Medulla oblongata (tissue), 1 donor: Measurements from ENCODE around the gene MYL6.
"Not testable (repeated sequence)": the region's sequence is repeated elsewhere in the genome, so short reads cannot be mapped to it uniquely, and the experiment has no call there.

Experiments used
- DNase-seq: peaks from one replicate; pipeline ENCODE4 v3.0.0-alpha.2; 2015; ENCODE audit errors: extremely low spot score

Gene MYL6

GRCh38 chr12:56156464-56157200, 1.5 kb upstream of the MYL6 start:
- not testable (repeated sequence) for DNase-seq

- peak; percentile 66 for DNase-seq
These were observed 744 bp upstream of the MYL6 start for GRCh38 chr12:56157201-56158028.

- peak; percentile 62 for DNase-seq
These were observed 835 bp downstream of the MYL6 start for GRCh38 chr12:56158926-56159461.

DNA sequence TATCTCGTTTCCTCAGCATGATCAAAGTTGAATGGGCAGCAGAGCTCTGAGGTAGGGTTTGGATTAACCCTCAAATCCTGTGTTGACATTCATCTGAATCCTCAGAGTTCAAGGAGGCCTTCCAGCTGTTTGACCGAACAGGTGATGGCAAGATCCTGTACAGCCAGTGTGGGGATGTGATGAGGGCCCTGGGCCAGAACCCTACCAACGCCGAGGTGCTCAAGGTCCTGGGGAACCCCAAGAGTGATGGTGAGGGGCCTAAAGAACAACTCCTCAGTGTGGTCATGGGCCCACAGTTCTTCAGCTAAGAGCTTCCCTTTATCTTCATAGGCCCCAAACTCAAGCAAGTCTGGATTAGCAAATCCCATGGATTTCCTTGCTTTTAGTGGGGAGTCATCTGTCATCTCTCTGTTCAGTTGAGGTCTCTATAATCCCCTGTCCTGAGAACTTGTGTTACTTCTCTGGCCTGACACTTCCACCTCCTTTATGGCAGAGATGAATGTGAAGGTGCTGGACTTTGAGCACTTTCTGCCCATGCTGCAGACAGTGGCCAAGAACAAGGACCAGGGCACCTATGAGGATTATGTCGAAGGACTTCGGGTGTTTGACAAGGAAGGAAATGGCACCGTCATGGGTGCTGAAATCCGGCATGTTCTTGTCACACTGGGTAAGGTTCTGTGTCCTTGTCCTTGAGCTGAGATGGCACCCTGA, 1.5 kb downstream of the MYL6 start:
- no peak for DNase-seq

- no peak for DNase-seq
These were observed 2.1 kb downstream of the MYL6 start for GRCh38 chr12:56160193-56160763.

DNA sequence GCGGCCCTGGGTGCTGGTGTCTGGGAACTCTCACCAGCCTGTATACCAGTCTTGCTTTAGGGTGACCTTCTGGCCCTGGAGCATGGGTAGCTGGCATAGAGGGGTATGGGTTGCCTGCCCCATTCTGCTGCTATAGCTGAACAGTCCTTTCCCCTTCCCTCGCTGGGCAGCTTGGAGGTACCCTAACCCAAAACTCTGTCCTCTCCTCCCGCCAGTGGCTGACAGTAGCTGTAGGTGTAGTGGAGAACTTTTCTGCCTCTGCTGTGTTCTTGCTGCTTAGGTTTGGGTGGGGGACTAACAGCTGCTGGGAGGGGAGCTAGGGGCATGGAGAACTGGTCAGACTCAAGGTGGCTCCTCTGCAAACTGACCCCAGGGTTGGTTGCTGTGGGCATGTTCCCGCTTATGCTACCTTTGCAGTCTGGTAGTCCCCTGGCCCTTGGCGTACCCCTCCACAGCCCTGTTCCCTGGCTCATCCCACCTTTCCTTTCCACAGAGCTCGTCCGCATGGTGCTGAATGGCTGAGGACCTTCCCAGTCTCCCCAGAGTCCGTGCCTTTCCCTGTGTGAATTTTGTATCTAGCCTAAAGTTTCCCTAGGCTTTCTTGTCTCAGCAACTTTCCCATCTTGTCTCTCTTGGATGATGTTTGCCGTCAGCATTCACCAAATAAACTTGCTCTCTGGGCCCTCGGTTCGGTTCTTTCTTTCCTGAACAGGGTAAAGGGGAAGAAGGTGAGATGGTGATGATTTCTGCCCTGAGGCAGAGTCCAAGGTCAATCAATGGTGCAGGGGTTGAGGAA, 2.9 kb downstream of the MYL6 start:
- DNase-seq: no peak

- DNase-seq: no peak
These were observed 3.7 kb downstream of the MYL6 start for GRCh38 chr12:56161690-56162351.

DNA sequence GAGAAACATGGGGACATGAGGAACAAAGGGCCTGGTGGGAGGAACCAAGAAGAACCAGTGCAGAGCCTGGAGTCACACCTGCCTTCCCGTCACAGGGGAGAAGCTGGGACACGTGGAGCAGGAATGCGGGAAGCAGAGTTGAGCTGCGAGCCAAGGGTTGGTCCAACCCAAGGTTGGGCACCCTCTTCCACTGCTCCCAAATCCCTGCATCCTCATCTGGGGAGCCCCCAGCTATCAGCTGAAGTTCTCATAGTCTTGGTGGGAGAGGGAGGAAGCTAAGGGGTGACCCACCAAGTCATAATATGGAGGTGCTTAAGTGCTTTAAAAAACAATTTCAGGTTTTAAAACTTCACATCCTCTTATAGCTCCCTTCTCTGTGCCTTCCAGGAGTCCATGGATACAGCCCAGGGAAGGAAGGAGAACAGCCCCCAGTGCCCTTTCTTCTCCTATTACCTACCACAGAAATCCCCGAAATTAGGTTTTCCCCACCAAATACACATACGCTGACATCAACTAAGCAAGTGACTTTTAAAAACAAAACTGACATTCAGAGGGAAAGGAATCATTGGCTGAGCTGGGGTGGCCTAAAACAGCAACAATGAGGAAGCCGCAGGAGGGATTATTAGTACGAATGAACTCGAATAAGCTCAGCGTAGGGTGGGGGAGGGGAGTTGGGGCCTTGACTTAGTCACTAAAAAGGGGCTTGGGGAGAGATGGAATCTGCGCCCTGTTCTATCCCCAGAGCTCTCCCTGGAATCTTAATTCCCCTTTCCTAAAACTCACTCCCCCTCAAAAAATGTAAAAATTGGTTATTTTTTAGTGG, 4.5 kb downstream of the MYL6 start:
- no peak for DNase-seq

- DNase-seq: no peak
These were observed 5.6 kb downstream of the MYL6 start for GRCh38 chr12:56163533-56164344.

DNA sequence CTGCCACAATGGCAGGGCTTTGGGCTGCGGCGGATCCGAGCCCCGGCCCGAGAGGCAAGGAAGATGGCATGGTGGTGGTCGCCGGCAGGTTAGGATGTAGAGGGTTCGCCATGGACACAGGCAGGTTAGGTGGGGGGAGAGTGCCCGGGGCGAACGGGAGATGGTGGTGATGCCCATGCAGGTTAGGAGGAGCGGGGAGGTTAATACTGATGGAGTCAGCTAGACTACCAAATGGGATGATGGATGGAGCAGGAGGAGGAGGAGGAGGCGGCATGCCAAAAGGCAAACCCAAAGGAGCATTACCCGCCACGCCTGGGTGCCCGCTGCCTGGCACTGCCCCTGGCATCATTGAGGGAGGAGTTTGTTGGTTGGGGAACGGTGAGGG, 6.2 kb downstream of the MYL6 start:
- DNase-seq: no peak

GRCh38 chr12:56165369-56165768, 7.2 kb downstream of the MYL6 start:
- DNase-seq: no peak

GRCh38 chr12:56169229-56169759, 11.1 kb downstream of the MYL6 start:
- no peak for DNase-seq

DNA sequence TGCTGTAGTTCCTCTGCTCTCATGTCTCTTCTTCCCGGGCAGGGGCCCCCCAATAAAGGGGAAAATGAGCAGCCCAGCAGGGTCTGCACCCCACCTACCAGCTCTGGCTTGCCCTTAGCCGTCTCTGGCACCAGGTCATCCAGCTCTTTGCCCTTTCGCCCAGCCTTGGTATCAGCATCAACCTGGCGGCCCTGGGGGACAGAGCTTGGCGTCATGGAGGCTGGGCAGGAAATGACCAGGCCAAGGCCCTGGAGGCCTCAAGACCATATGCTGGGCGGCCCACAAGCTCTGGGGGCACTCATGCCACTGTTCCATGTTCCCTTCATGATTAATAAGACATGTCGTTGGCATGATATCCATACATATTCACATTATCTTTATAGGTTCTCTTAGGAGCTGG, 14.7 kb downstream of the MYL6 start:
- no peak for DNase-seq

DNA sequence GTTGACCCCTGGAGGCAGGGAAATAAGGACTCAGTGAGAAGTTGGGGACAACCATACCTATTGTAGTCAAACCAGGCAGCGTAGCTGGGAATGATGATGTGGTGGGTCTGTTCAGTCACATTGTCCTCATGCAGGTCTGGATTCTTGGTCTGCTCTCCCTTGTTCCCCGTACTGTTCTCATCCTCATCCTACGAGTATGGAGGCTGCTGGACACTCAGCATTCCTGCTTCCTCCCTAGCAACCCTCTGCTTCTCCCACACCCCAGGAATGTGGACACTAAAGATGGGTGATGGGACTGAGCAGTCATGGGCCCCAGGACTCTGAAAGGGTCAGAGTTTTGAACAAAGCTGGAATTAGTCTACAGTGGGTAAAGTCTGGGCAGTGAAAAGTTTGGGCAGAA, 20.2 kb downstream of the MYL6 start:
- no peak for DNase-seq

GRCh38 chr12:56186957-56187356, 28.8 kb downstream of the MYL6 start:
- DNase-seq: no peak

DNA sequence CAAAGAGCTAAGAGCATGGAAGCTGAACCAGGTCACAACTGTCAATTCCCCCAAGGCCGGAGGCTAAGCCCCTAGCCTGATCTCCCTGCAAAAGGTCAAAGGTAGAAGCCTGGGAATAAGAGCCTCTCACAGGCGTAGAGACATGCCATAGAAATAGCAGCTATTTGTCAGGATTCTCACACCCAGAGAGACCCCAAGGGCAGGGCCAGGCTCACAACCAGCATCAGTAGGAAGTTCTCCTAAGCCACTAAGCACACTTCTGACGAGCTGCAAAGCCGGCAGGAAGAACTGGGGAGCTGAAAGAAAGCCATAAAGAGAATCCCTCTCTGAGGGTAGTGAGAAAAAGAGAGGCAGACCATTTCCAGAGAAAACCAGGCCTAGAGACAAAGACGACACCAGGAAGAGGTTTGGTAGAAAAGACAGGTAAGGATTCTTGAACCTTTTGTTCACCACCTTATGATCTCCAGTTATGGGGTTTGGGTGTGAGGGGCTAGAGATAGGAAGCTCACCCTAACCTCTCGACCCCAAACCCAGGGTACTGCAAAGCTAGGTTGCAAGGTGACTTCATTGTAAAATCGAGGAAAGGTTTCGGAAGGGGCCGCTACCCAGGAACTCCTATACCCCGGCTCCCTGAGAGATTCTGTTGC, 30.1 kb downstream of the MYL6 start:
- DNase-seq: no peak

- DNase-seq: peak; percentile 13
These were observed 30.6 kb downstream of the MYL6 start for GRCh38 chr12:56188778-56189098.
